ENCODE data around the gene SPECC1. TPM values are rescaled to one million over a fixed set of nuclear protein-coding genes. Genes with fewer than 3 reads are reported as not detected.
"Not testable (repeated sequence)": the region's sequence is repeated elsewhere in the genome, so short reads cannot be mapped to it uniquely, and the experiment has no call there.

SPECC1 gene
- total RNA-seq, 2 experiments from 2014 or later, result 9.6 to 10.3 TPM

DNA sequence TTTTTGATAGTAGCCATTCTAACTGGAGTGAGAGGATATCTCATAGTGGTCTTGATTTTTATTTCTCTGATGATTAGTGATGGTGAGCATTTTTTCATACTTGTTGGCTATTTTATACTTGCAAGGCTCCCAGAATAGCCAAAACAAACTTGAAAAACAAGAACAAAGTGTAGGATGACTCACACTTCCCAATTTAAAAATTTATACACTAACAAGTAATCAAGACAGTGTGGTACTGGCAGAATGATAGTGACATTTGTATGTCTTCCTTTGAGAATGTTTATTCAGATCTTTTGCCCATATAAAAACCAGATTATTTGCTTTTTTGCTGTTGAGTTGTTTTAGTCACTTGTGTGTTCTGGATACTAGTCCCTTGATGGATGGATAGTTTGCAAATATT is 17.8 kb downstream of the SPECC1 start:
- POLR2A ChIA-PET, result no interaction called here
- peaks cover 9% of the 10 kb centered on the region for H3K4me1 Mint-ChIP-seq
- no peak overlapping the region for H3K27ac Mint-ChIP-seq
- CTCF ChIA-PET, result no interaction called here
- H3K9me3 Mint-ChIP-seq, result no peaks in the 10 kb centered on the region
- DNase-seq, result no peak
- no peak overlapping the region for H3K4me3 Mint-ChIP-seq
- H3K36me3 Mint-ChIP-seq (ENCODE audit: low read depth), result no peaks in the 10 kb centered on the region
- H3K27me3 Mint-ChIP-seq, result peaks cover 10% of the 10 kb centered on the region

DNA sequence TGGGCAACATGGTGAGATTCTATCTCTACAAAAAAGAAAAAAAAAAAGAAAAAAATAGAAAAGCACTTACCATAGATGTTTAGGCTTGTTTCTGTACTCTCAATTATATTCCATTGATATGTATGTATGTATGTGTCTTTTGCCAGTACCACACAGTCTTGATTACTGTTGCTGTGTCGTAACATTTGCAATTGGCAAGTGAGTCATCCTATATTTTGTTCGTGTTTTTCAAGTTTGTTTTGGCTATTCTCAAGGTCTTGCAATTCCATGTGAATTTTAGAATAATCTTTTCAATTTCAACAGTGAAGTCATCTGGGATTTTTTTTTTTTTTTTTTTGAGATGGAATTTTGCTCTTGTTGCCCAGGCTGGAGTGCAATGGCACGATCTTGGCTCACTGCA is 19.3 kb downstream of the SPECC1 start:
- H3K4me1 Mint-ChIP-seq, result peaks cover 15% of the 10 kb centered on the region
- CTCF ChIA-PET, result interaction anchor here (2.1 kb wide), 1 partner anchor 20 kb away, joined by 6 read pairs; the partner anchor contains the start of gene SPECC1

DNA sequence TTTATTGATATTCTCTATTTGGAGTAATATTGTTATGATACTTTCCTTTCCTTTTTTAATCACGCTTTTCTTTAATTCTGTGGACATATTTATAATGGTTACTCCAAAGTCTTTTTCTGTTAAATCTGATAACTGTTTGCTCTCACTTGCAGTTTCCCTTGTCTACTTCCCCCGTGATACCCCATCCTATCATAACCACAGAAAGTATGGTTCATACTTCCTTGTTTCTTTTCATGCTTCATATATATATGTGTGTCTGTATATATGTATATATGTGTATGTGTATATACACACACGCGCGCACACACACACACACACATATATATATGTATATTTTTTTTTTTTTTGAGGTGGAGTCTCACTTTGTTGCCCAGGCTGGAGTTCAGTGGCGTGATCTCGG is 23.5 kb downstream of the SPECC1 start:
- no peak overlapping the region for H3K4me3 Mint-ChIP-seq
- no peaks in the 10 kb centered on the region for H3K36me3 Mint-ChIP-seq (ENCODE audit: low read depth)
- DNase-seq, result no peak
- H3K4me1 Mint-ChIP-seq, result peaks cover 15% of the 10 kb centered on the region
- H3K9me3 Mint-ChIP-seq, result no peaks in the 10 kb centered on the region
- H3K27ac Mint-ChIP-seq, result no peak overlapping the region
- peaks cover 5% of the 10 kb centered on the region for H3K27me3 Mint-ChIP-seq
- POLR2A ChIA-PET, result no interaction called here
- CTCF ChIA-PET, result interaction anchor here (0.8 kb wide), 1 partner anchor 22 kb away, joined by 3 read pairs; no protein-coding TSS in a partner anchor

More for the DNA sequence above, 19.3 kb downstream of the SPECC1 start:
- Mint-ChIP-seq H3K27ac (no peak overlapping the region), H3K4me3 (no peak overlapping the region), H3K36me3 (ENCODE audit: low read depth) (no peaks in the 10 kb centered on the region), H3K27me3 (peaks cover 10% of the 10 kb centered on the region), H3K9me3 (no peaks in the 10 kb centered on the region)
- POLR2A ChIA-PET, result no interaction called here
- DNase-seq, result no peak

DNA sequence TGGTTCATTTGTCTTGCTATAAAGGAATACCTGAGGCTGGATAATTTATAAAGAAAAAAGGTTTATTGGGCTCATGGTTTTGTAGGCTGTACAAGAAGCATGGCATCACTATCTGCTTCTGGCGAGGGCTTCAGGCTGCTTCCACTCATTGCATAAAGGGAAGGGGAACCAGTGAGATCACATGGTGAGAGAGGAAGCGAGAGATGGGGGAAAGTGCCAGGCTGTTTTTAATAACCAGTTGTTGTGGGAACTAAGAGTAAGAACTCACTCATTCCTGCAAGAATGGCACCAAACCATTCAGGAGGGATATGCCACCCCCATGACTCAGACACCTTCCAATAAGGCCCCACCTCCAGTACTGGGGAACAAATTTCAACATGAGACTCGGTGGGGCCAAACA is 24.3 kb downstream of the SPECC1 start:
- peaks cover 15% of the 10 kb centered on the region for H3K4me1 Mint-ChIP-seq
- no peak for DNase-seq
- no peak overlapping the region for H3K27ac Mint-ChIP-seq
- POLR2A ChIA-PET, result no interaction called here
- H3K9me3 Mint-ChIP-seq, result no peaks in the 10 kb centered on the region
- H3K36me3 Mint-ChIP-seq (ENCODE audit: low read depth), result no peaks in the 10 kb centered on the region
- no peak overlapping the region for H3K4me3 Mint-ChIP-seq
- H3K27me3 Mint-ChIP-seq, result peaks cover 5% of the 10 kb centered on the region
- CTCF ChIA-PET, result no interaction called here

DNA sequence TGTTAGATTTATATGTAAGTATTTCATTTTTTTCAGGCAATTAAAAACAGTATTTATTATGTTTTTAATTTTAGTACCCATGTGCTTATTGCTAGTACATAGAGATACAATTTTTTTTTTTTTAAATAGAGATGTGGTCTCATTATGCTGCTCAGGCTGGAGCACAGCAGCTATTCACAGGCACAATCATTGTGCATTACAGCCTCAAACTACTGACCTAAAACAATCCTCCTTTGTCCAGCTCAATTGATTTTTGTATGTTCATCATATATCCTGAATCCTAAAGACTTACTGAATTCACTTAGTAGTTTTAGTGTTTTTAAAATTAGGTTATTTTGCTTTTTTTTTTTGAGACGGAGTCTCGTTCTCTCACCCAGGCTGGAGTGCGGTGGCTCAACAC is 26.3 kb downstream of the SPECC1 start:
- POLR2A ChIA-PET, result no interaction called here
- peaks cover 15% of the 10 kb centered on the region for H3K4me1 Mint-ChIP-seq
- no peaks in the 10 kb centered on the region for H3K36me3 Mint-ChIP-seq (ENCODE audit: low read depth)
- no peak overlapping the region for H3K27ac Mint-ChIP-seq
- DNase-seq, result no peak
- CTCF ChIA-PET, result no interaction called here
- no peak overlapping the region for H3K4me3 Mint-ChIP-seq
- H3K9me3 Mint-ChIP-seq, result no peaks in the 10 kb centered on the region
- peaks cover 2% of the 10 kb centered on the region for H3K27me3 Mint-ChIP-seq

DNA sequence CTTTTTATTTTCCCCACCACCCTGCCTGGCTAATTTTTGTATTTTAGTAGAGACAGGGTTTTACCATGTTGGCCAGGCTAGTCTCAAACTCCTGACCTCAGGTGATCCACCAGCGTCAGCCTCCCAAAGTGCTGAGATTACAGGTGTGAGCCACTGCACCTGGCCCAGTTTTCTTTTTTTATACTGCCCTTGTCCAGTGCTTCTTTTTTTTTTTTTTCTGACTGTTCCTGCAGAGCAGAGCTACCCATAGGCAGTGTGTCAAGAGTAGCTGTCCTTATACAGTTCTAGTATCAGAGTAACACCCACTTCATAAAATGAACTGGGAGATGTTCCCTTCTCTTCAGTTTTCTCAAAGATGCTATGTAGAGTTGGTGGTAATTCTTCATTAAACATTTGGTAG is 28.1 kb downstream of the SPECC1 start:
- not testable (repeated sequence) for DNase-seq

DNA sequence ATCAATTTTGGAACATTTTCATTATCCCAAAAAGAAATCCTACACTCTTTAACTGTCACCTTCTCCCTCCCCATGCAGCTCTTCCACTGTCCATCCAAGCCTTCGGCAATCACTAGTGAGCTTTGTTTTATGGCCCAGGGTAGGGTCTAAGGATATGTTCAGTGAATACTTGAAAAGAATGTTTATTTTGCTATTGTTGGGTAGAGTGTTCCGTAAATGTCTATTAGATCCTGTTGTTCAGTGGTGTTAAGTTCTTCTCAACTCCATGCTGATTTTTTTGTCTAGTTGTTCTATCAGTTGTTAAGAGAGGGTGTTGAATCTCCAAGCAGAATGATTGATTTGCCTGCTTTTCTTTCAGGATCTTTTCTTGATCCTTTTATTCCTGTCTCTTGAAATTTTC is 29.9 kb downstream of the SPECC1 start:
- Mint-ChIP-seq H3K27me3 (peaks cover 2% of the 10 kb centered on the region), H3K4me1 (peaks cover 8% of the 10 kb centered on the region), H3K9me3 (no peaks in the 10 kb centered on the region), H3K4me3 (no peak overlapping the region), H3K36me3 (ENCODE audit: low read depth) (no peaks in the 10 kb centered on the region), H3K27ac (no peak overlapping the region)
- ChIA-PET CTCF (no interaction called here), POLR2A (no interaction called here)
- no peak for DNase-seq

More for the DNA sequence above, 28.1 kb downstream of the SPECC1 start:
- H3K4me1 Mint-ChIP-seq; POLR2A ChIA-PET; CTCF ChIA-PET; H3K9me3 Mint-ChIP-seq; H3K4me3 Mint-ChIP-seq; H3K36me3 Mint-ChIP-seq (ENCODE audit: low read depth); H3K27me3 Mint-ChIP-seq; H3K27ac Mint-ChIP-seq: not testable (repeated sequence)

DNA sequence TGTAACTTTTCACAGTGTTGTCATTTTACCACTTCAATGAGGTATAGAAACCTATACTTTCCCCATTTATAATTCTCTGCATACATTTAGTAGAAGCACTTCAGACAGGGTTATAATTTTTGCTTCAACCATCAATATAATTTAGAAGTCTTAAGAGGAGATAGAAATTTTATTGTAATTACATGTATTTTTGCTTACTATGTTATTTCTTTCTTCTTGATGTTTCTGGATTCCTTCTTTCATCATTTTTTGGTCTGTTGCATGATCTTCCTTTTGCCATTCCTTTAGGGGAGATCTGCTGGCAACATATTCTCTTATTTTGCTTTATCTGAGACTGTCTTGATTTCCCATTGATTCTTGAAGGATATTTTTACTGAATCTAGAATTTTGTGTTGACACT is 31.1 kb downstream of the SPECC1 start:
- ChIA-PET POLR2A (no interaction called here), CTCF (no interaction called here)
- Mint-ChIP-seq H3K4me3 (no peak overlapping the region), H3K27ac (no peak overlapping the region), H3K9me3 (no peaks in the 10 kb centered on the region), H3K27me3 (peaks cover 2% of the 10 kb centered on the region), H3K4me1 (peaks cover 8% of the 10 kb centered on the region), H3K36me3 (ENCODE audit: low read depth) (no peaks in the 10 kb centered on the region)
- no peak for DNase-seq

DNA sequence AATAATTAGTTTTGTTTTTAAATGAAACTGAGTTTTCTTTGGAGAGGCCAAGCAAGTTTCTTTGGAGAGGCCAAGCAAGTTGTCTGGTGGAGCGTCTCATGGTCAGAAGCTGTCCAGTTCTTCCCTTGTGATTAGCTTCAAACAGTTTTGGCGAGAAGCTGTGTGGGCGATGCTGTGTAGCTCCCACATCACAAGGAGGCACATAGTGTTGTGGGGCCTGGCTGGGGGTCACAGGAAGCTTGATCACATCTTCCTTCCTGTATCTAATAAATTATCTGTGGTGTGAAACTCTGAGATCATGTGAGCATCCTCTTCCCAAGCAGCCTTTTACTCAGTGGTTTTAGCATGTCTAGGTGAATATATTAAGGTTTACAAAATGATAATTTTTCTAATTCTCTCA is 33.9 kb downstream of the SPECC1 start:
- POLR2A ChIA-PET, result no interaction called here

DNA sequence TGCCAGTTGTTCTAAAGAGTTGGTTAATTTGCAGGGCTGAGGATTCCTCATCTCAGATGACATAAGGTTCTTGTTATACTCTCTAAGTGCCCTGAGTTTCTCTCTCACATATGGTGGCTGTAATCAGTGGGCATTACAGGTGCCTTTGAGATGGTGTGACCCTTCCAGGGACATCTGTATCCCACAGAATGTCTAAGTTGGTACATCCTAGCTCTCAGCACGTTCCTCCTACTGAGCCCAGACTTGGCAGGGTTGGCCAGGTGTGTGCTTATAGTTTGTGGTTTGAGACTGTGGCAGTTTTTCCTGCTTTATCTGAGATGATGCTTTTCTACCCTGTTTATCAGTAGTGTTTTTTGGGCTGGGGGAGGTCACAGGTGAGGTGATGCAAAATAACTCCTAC is 36.3 kb downstream of the SPECC1 start:
- Mint-ChIP-seq H3K27ac (no peak overlapping the region), H3K36me3 (ENCODE audit: low read depth) (no peaks in the 10 kb centered on the region), H3K9me3 (no peaks in the 10 kb centered on the region), H3K4me1 (peaks cover 8% of the 10 kb centered on the region), H3K4me3 (no peak overlapping the region), H3K27me3 (peaks cover under 1% of the 10 kb centered on the region)
- DNase-seq, result no peak
- ChIA-PET POLR2A (no interaction called here), CTCF (interaction anchor here (1.3 kb wide), 1 partner anchor 52 kb away, joined by 3 read pairs; no protein-coding TSS in a partner anchor)

More for the DNA sequence above, 33.9 kb downstream of the SPECC1 start:
- Mint-ChIP-seq H3K36me3 (ENCODE audit: low read depth) (no peaks in the 10 kb centered on the region), H3K4me1 (peaks cover 8% of the 10 kb centered on the region), H3K4me3 (no peak overlapping the region), H3K9me3 (no peaks in the 10 kb centered on the region), H3K27ac (no peak overlapping the region), H3K27me3 (peaks cover 2% of the 10 kb centered on the region)
- CTCF ChIA-PET, result interaction anchor here (1.1 kb wide), 1 partner anchor 50 kb away, joined by 3 read pairs; no protein-coding TSS in a partner anchor
- no peak for DNase-seq

DNA sequence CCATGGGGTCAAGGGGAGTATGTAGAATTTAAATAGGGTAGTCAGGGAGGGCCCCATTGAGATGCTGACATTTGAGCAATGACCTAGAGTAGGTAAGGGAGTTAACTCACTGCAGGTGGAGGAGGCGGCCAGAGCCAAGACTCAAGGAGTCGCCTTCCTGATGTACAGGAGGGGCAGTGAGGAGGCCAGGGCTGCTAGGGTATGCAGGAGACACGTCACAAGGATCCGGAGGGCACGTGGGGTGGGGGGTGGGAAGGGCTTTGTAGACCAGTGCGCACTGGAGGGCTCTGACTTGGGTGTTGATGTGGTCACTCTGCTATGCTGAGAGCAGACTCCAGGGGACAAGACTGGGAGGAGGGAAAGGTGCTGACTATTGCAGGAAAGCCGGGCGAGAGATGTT is 37.5 kb downstream of the SPECC1 start:
- peaks cover 8% of the 10 kb centered on the region for H3K4me1 Mint-ChIP-seq
- no peaks in the 10 kb centered on the region for H3K36me3 Mint-ChIP-seq (ENCODE audit: low read depth)
- DNase-seq, result no peak
- H3K9me3 Mint-ChIP-seq, result no peaks in the 10 kb centered on the region
- H3K27ac Mint-ChIP-seq, result no peak overlapping the region
- H3K27me3 Mint-ChIP-seq, result peaks cover 3% of the 10 kb centered on the region
- ChIA-PET CTCF (no interaction called here), POLR2A (no interaction called here)
- H3K4me3 Mint-ChIP-seq, result no peak overlapping the region

DNA sequence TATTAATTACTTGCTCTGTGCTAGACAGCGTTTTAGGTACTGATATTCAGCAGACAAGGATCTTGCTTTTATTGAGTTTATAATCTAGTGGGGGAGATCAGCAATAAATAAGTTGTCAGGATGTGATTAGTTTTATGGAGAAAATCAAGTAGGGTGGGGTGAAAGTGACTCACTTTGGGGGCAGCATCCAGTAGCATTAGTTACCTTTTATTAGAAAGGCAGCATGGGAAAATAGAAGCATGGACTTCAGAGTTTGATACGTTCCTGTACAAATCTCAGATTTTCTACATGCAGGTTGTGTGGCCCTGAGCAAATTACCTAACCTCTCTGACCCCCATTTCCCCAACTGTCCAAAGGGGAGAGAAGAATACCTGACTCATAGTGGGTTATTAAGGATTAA is 42.5 kb downstream of the SPECC1 start:
- ChIA-PET CTCF (no interaction called here), POLR2A (no interaction called here)
- DNase-seq, result no peak
- Mint-ChIP-seq H3K27me3 (peaks cover 3% of the 10 kb centered on the region), H3K4me1 (no peaks in the 10 kb centered on the region), H3K36me3 (ENCODE audit: low read depth) (no peaks in the 10 kb centered on the region), H3K4me3 (no peak overlapping the region), H3K27ac (no peak overlapping the region), H3K9me3 (no peaks in the 10 kb centered on the region)

DNA sequence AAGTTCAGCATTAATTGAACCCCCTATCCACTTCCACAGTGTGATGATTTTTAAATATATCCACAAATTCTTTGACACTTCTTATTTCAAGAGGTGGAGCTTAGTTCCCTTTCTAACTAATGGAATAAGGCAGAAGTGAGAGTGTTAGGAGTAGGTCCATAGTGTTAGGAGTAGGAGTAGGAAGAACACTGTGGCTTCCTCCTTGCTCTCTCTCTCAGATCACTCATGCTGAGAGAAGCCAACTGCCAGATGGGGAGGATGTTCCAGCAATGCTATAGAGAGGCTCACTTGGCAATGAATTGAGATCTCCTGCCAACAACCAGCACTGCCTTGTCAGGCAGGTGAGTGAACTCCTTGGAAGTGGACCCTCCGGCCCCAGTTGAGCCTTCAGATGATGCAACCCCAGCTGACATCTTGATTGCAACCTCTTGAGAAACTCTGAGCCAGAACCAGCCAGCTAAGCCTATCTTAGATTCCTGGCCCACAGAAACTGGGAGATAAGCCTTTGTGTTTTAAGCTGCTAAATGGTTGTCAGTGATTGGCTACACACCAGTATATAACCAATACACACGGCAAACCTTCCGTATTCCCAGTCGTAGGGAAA is 44.3 kb downstream of the SPECC1 start:
- Mint-ChIP-seq H3K4me3 (no peak overlapping the region), H3K4me1 (no peaks in the 10 kb centered on the region), H3K27ac (no peak overlapping the region), H3K9me3 (no peaks in the 10 kb centered on the region), H3K27me3 (peaks cover 3% of the 10 kb centered on the region), H3K36me3 (ENCODE audit: low read depth) (no peaks in the 10 kb centered on the region)
- CTCF ChIA-PET, result no interaction called here
- no peak for DNase-seq
- POLR2A ChIA-PET, result interaction anchor here (1.1 kb wide), 1 partner anchor 9 kb away, joined by 3 read pairs; no protein-coding TSS in a partner anchor

DNA sequence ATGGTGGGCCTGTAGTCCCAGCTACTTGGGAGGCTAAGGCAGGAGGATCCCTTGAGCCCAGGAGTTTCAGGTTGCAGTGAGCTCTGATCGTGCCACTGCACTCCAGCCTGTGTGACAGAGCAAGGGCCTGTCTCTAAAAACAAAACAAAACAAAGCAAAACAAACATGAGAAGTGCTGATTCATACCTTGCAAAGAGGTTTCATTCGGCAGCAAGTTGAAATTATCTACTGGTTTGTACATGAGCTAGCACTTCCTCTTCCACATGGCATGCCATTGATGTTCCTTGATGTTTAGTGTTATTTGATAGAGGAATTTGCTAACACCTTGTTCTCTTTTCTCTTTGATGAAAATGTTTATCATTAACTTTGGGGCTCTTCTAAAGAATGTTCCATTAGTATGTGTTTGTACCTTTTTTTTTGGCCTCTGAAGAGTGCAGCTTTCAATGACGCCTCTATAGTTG is 50.6 kb downstream of the SPECC1 start:
- Mint-ChIP-seq H3K4me1 (peaks cover 27% of the 10 kb centered on the region), H3K27me3 (no peaks in the 10 kb centered on the region), H3K9me3 (no peaks in the 10 kb centered on the region), H3K4me3 (no peak overlapping the region), H3K36me3 (ENCODE audit: low read depth) (no peaks in the 10 kb centered on the region), H3K27ac (peak overlapping the region; percentile 3)
- CTCF ChIA-PET, result interaction anchor here (1.0 kb wide), 1 partner anchor 51 kb away, joined by 4 read pairs; the partner anchor contains the start of gene SPECC1
- POLR2A ChIA-PET, result no interaction called here
- DNase-seq, result no peak

Measured in activated CD4-positive, alpha-beta memory T cell treated with anti-CD3 and anti-CD28 coated beads, Interleukin-2, amount 10 ng/mL, durations not matched to agents 7 days and 5 days (primary cell).